GF-D8 (cell line): ENCODE measurements around the gene UGT1A5.

Source experiments
- DNase-seq: peaks from one replicate; lab custom pipeline; 2025; lab: John Stamatoyannopoulos, UW

UGT1A5 gene

GRCh38 chr2:233807966-233808935 lies 95.5 kb downstream of the UGT1A5 start:
- no peak for DNase-seq

GRCh38 chr2:233810385-233810784 lies 97.7 kb downstream of the UGT1A5 start:
- no peak for DNase-seq

- no peak for DNase-seq
Measured at GRCh38 chr2:233811087-233811486, 98.4 kb downstream of the UGT1A5 start.

- DNase-seq = no peak
Measured at GRCh38 chr2:233811732-233812131, 99.0 kb downstream of the UGT1A5 start.

GRCh38 chr2:233813236-233814055 lies 100.7 kb downstream of the UGT1A5 start:
- no peak for DNase-seq

- no peak for DNase-seq
Measured at GRCh38 chr2:233814056-233814835, 101.5 kb downstream of the UGT1A5 start.

- DNase-seq = no peak
Measured at GRCh38 chr2:233815861-233816260, 103.2 kb downstream of the UGT1A5 start.

GRCh38 chr2:233816334-233816733 lies 103.6 kb downstream of the UGT1A5 start:
- DNase-seq = no peak

GRCh38 chr2:233816771-233817170 lies 104.1 kb downstream of the UGT1A5 start:
- DNase-seq = no peak

- no peak for DNase-seq
Measured at GRCh38 chr2:233817361-233817911, 104.7 kb downstream of the UGT1A5 start.

GRCh38 chr2:233817995-233818638 lies 105.4 kb downstream of the UGT1A5 start:
- DNase-seq = no peak

GRCh38 chr2:233818639-233819621 lies 106.2 kb downstream of the UGT1A5 start:
- DNase-seq = no peak

GRCh38 chr2:233819884-233820773 lies 107.4 kb downstream of the UGT1A5 start:
- DNase-seq = no peak

- no peak for DNase-seq
Measured at GRCh38 chr2:233820774-233821105, 108.0 kb downstream of the UGT1A5 start.

GRCh38 chr2:233821196-233821595 lies 108.5 kb downstream of the UGT1A5 start:
- no peak for DNase-seq

- DNase-seq = no peak
Measured at GRCh38 chr2:233821709-233822100, 109.0 kb downstream of the UGT1A5 start.

- no peak for DNase-seq
Measured at GRCh38 chr2:233822101-233822771, 109.5 kb downstream of the UGT1A5 start.
